OCI-LY1 (cell line): ENCODE measurements around the gene VAPB.

Experiments used
- H2AFZ ChIP-seq: fragments of 200-600 bp; sonication (generic), shearing (Covaris generic); 2 replicates; pipeline ENCODE4 v1.6.0; 2014; ENCODE audit warnings: antibody characterized with exemption, mild to moderate bottlenecking, low read length
- H3F3A ChIP-seq: fragments of 200-600 bp; sonication (generic), shearing (Covaris generic); 2 replicates; pipeline ENCODE4 v1.6.0; 2014; ENCODE audit warnings: mild to moderate bottlenecking, antibody characterized with exemption, low read length, moderate library complexity; ENCODE audit not compliant: insufficient read depth
- H3K27ac ChIP-seq: fragments of 200-600 bp; sonication (generic); 2 replicates; pipeline ENCODE4 v1.5.1; 2014; ENCODE audit warnings: low read length, mixed run types, mild to moderate bottlenecking, low read depth; ENCODE audit not compliant: poor library complexity, severe bottlenecking
- H3K27me3 ChIP-seq: fragments of 200-600 bp; sonication (generic); 2 replicates; pipeline ENCODE4 v1.6.0; 2014; ENCODE audit warnings: antibody characterized with exemption, mild to moderate bottlenecking, low read length, moderate library complexity; ENCODE audit not compliant: insufficient read depth
- H3K36me3 ChIP-seq: fragments of 200-600 bp; sonication (generic); 2 replicates; pipeline ENCODE4 v1.6.1; 2014; ENCODE audit warnings: mild to moderate bottlenecking, antibody characterized with exemption, low read length, moderate library complexity, mixed read lengths; ENCODE audit not compliant: insufficient read depth
- H3K4me1 ChIP-seq: fragments of 200-600 bp; sonication (generic); 2 replicates; pipeline ENCODE4 v1.5.1; 2014; ENCODE audit warnings: mild to moderate bottlenecking, low read length, moderate library complexity; ENCODE audit not compliant: insufficient read depth, severe bottlenecking
- H3K4me2 ChIP-seq: fragments of 200-600 bp; sonication (generic), shearing (Covaris generic); 2 replicates; pipeline ENCODE4 v1.6.1; 2014; ENCODE audit warnings: low read length
- H3K4me3 ChIP-seq: fragments of 200-600 bp; sonication (generic); 2 replicates; pipeline ENCODE4 v1.5.1; 2014; ENCODE audit warnings: low read length, low read depth, mild to moderate bottlenecking, mixed read lengths; ENCODE audit not compliant: poor library complexity, severe bottlenecking
- H3K79me2 ChIP-seq: fragments of 200-600 bp; shearing (Covaris generic); 2 replicates; pipeline ENCODE4 v1.6.1; 2016; ENCODE audit warnings: mixed run types, low read length, mixed read lengths; ENCODE audit not compliant: insufficient read depth
- H3K9ac ChIP-seq: fragments of 200-600 bp; sonication (generic), shearing (Covaris generic); 2 replicates; pipeline ENCODE4 v1.6.1; 2014; ENCODE audit warnings: mild to moderate bottlenecking, low read length, mixed read lengths
- H3K9me2 ChIP-seq: fragments of 200-600 bp; sonication (generic), shearing (Covaris generic); 2 replicates; pipeline ENCODE4 v1.6.1; 2014; ENCODE audit warnings: low read depth, mild to moderate bottlenecking, low read length, mixed read lengths
- H3K9me3 ChIP-seq: fragments of 200-600 bp; shearing (Covaris generic); 2 replicates; pipeline ENCODE4 v1.6.1; 2014; ENCODE audit warnings: low read length, mixed read lengths
- H4K20me1 ChIP-seq: fragments of 200-600 bp; sonication (generic), shearing (Covaris generic); 2 replicates; pipeline ENCODE4 v1.6.0; 2016; ENCODE audit warnings: mild to moderate bottlenecking, low read length; ENCODE audit not compliant: insufficient read depth
- CTCF ChIP-seq: fragments of 200-600 bp; sonication (generic), shearing (Covaris generic); IDR thresholded peaks from 2 replicates; pipeline ENCODE4 v1.5.1; 2017; ENCODE audit warnings: mild to moderate bottlenecking, antibody characterized with exemption, low read length, moderate library complexity, mixed read lengths
- EZH2 ChIP-seq: fragments of 200-600 bp; sonication (generic), shearing (Covaris generic); IDR thresholded peaks from 2 replicates; pipeline ENCODE4 v1.8.0; 2017; ENCODE audit warnings: borderline replicate concordance, mixed run types, mild to moderate bottlenecking, antibody characterized with exemption, low read length, moderate library complexity, mixed read lengths

Gene VAPB

DNA sequence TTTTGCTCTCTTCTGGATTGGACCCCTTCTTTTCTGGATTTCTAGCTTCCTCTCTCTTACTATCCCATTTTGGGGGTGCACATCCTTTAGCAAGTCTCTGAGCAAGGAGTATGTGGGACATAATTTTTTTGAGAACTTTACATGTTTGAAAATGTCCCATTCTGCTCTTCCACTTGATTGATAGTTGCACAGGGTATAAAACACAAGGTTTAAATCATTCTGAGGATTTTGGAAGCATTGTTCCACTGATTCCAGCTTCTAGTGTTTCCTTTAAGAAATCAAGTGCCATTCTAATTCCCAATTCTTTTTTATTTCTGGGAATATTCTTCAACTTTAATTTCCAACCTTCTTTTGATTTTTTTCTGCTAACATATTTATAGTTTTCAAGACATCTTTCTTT, 65.4 kb downstream of the VAPB start:
- Histone ChIP-seq H3K4me3 (no peak overlapping the region), H3K36me3 (peaks cover 33% of the 10 kb centered on the region), H3F3A (no peaks in the 10 kb centered on the region; the same call in 1 of the 2 replicates), H3K27ac (no peak overlapping the region), H3K9me2 (no peaks in the 10 kb centered on the region), H2AFZ (no peak overlapping the region), H3K9me3 (peaks cover 9% of the 10 kb centered on the region), H3K9ac (no peak overlapping the region), H3K27me3 (no peaks in the 10 kb centered on the region), H4K20me1 (no peaks in the 10 kb centered on the region), H3K79me2 (no peaks in the 10 kb centered on the region), H3K4me2 (no peak overlapping the region), H3K4me1 (peaks cover 12% of the 10 kb centered on the region)
- TF ChIP-seq EZH2 (no peak), CTCF (no peak)

GRCh38 chr20:58457083-58457695, 68.2 kb downstream of the VAPB start:
- peaks cover 9% of the 10 kb centered on the region; the same call in 1 of the 2 replicates for H3K36me3 ChIP-seq
- peaks cover 9% of the 10 kb centered on the region for H3K9me3 ChIP-seq
- no peak overlapping the region for H3K4me2 ChIP-seq
- no peak overlapping the region for H3K9ac ChIP-seq
- H3K79me2 ChIP-seq, result no peaks in the 10 kb centered on the region
- no peaks in the 10 kb centered on the region for H4K20me1 ChIP-seq
- H3K27me3 ChIP-seq, result no peaks in the 10 kb centered on the region
- no peak overlapping the region for H3K4me3 ChIP-seq
- no peak overlapping the region for H2AFZ ChIP-seq
- H3F3A ChIP-seq, result no peaks in the 10 kb centered on the region; the same call in 1 of the 2 replicates
- H3K4me1 ChIP-seq, result peaks cover 12% of the 10 kb centered on the region
- H3K9me2 ChIP-seq, result no peaks in the 10 kb centered on the region
- TF ChIP-seq CTCF (no peak), EZH2 (no peak)
- no peak overlapping the region for H3K27ac ChIP-seq

GRCh38 chr20:58458342-58459057, 69.5 kb downstream of the VAPB start:
- Histone ChIP-seq H4K20me1 (no peaks in the 10 kb centered on the region), H3K9me2 (no peaks in the 10 kb centered on the region), H3K4me3 (no peak overlapping the region), H2AFZ (no peak overlapping the region), H3K4me1 (peaks cover 12% of the 10 kb centered on the region), H3K36me3 (peaks cover 8% of the 10 kb centered on the region; the same call in 1 of the 2 replicates), H3K27me3 (no peaks in the 10 kb centered on the region), H3K79me2 (no peaks in the 10 kb centered on the region), H3K27ac (no peak overlapping the region), H3K9me3 (peaks cover 9% of the 10 kb centered on the region), H3K4me2 (no peak overlapping the region), H3F3A (no peaks in the 10 kb centered on the region), H3K9ac (no peak overlapping the region)
- no peak for TF ChIP-seq EZH2
- TF ChIP-seq CTCF, result no peak
